GM08714 (cell line): ENCODE measurements around the gene PITPNC1.
"Not testable (repeated sequence)": the region's sequence is repeated elsewhere in the genome, so short reads cannot be mapped to it uniquely, and the experiment has no call there.

ENCODE experiments used
- H3K4me3 ChIP-seq: fragments of 200-500 bp; sonication (Bioruptor generic); 2 replicates; pipeline ENCODE4 v1.5.1; 2014; ENCODE audit warnings: mild to moderate bottlenecking, low read length, inconsistent platforms
- ZNF274 ChIP-seq: IDR thresholded peaks from 2 replicates; pipeline ENCODE4 v1.6.1; 2012; ENCODE audit warnings: mild to moderate bottlenecking, low read depth, low read length

Gene PITPNC1

GRCh38 chr17:67717624-67718324 is 340.7 kb downstream of the PITPNC1 start, which contains the start of gene NOL11:
TSS of gene NOL11 (plus strand) at chr17:67717936. CDS start at chr17:67717948, 12 bp downstream.
- H3K4me3 ChIP-seq, result peak within 1 kb of the TSS; percentile 97
- no peak for TF ChIP-seq ZNF274

GRCh38 chr17:67718325-67718941 is 341.4 kb downstream of the PITPNC1 start:
- no peak for TF ChIP-seq ZNF274
- H3K4me3 ChIP-seq, result peak overlapping the region; percentile 96

DNA sequence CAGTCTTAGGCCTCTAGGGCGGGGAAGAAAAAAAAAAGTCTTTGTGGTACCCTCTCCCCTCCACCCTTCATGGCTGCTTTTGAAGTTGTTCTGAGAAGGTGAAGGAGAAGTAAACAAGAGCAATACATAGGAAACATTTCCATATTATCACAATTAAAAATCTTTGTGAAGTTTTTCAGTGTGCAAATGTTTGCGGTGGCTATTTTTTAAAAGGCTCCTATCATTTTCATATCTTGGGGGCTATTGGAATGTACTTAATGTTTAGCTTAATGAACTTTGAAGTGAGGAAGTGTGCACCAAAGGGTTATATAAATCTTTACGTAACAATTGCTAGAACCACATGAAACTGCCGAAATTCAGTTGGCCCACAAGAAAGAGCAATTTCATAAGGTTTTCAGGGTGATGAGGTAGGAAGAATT is 348.3 kb downstream of the PITPNC1 start:
- no peak for TF ChIP-seq ZNF274
- no peak overlapping the region for H3K4me3 ChIP-seq

- H3K4me3 ChIP-seq, result no peak overlapping the region
- TF ChIP-seq ZNF274, result no peak
Observed at GRCh38 chr17:67725807-67726206, 348.7 kb downstream of the PITPNC1 start.

GRCh38 chr17:67727152-67728039 is 350.3 kb downstream of the PITPNC1 start:
- not testable (repeated sequence) for H3K4me3 ChIP-seq

- TF ChIP-seq ZNF274, result no peak
- H3K4me3 ChIP-seq, result no peak overlapping the region
Observed at GRCh38 chr17:67729903-67730302, 352.8 kb downstream of the PITPNC1 start.

- no peak overlapping the region for H3K4me3 ChIP-seq
- no peak for TF ChIP-seq ZNF274
Observed at GRCh38 chr17:67730731-67731130, 353.6 kb downstream of the PITPNC1 start.

DNA sequence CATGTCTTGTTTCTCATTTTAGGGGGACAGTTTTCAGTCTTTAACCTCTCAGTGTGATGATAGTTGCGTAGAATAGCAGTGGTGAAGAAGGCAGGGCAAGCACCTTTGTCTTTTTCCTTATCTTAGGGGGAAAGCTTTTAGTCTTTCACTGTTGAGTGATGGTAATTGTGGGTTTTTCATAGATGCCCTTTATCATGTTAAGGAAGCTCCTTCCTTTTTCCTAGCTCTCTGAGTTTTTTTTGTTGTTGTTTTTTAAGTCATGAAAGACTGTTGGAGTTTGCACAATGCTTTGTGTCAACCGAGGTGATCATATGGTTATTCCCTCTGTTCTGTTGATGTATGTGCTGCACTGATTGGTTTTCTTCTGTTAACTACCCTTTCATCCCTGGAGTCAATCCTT is 356.4 kb downstream of the PITPNC1 start:
- H3K4me3 ChIP-seq, result no peak overlapping the region
- no peak for TF ChIP-seq ZNF274

DNA sequence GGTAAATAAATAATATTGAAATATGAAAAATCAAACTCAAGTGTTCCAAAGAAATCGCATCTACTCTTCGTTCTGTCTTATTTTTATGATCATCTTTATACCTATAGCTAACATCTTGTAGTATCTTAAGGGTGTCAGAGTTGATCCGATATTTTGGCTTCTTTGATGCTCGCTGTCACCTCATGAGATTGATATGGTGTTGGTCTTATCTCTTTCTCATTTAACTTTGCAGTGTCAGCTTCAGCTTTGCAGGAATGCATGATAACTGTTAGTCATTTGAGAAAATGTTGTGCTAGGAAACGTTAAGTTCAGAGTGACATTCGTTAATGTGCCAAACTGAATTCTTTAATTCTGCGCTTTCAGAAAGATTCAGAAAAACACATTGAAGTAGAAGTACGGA is 360.1 kb downstream of the PITPNC1 start:
- no peak for TF ChIP-seq ZNF274
- H3K4me3 ChIP-seq, result no peak overlapping the region

DNA sequence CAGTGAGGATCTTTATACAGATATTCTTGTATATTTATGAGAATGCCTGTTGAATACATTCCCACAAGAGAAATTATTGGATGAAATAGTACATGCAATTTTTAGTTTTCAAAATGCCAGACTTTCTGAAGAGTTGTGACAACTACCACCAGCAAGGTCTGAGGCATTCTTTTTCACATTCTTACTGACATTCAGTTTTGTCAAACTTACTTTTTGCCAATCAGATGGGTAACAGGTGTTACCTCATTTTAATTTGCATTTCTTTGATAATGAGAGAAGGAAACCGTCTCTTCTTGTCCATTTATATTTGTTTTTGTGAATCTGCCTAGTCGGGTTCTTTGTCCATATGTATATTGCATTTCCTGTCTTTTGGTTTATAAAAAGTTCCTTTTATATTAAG is 364.9 kb downstream of the PITPNC1 start:
- H3K4me3 ChIP-seq, result no peak overlapping the region
- TF ChIP-seq ZNF274, result no peak
